ENCODE data around the gene SLC2A1.

SLC2A1 gene

DNA sequence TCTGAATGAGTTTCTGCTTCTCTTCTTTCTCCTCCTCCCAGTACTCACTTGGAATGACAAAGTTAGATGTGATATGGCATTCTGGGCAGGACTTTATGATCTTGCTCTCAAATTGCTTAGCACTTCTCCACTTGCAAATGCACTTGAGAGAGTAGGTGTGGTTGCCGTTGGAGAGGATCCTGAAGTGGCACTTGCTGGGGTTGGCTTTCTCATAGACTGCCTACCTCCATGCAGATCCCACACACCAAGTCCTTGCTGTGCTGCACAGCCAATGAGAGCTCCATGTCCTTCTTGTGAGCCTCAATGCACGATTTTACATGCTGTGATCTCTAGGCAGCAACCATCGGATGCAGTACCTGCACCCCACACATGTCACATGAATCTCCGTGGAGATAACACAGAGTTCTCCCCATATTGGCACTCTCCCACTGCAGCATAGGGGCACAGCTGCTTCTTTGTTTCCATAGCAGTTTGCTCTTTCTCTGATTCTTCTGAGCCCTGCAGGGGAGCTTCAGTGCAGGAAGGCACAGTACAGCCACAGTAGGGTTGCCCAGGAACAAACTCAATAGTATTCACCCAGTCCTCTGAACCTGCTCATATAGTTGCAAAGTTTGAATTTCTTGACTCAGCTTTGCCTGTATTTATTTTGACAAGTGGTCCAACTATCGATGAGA lies 67.1 kb downstream of the SLC2A1 start:
- no peak for DNase-seq (ENCODE audit: low read depth)

DNA sequence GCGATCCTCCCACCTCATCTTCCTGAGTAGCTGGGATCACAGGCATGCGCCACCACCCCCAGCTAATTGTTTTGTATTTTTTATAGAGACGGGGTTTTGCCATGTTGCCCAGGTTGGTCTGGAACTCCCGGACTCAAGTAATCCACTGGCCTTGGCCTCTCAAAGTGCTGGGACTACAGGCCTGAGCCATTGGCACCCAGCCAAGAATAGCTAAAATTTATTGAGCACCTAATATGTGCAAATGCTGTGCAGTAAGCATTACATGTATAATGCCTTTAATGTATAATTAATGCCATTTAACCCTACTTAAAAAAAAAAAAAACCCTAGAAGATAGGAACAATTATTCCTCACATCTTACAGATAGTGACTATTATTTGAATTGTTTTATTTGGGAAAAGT lies 69.4 kb downstream of the SLC2A1 start:
- DNase-seq (ENCODE audit: low read depth), result no peak

DNA sequence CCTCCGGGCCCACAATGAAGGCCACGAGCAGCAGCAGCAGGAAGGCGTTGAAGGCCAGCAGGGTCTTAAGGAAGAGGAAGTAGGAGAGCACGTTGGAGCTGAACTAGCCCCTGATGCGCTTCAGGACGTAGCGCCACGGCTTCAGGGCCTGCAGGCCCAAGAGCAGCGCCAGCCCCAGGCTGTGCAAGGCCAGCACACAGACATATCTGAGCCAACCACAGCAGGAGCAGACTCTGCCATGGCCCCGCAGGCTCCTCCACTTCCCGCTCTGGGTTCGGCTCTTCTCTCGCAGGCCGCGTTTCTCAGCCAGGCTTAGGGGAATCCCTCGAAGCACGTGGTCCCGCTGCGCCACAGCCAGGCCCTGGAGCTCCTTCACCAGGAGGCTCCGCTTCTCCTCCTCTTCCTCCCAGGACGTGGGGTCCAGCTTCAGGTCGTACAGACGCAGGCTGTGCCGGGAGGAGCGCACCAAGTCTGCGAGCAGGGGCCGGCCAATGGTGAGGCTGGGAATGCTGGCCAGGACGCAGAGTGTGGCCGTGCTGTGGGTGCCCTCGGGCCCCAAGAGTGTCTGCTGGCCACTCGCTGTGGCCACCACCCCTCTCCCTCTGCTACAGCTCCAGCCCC lies 70.5 kb downstream of the SLC2A1 start:
- no peak for DNase-seq (ENCODE audit: low read depth)

DNA sequence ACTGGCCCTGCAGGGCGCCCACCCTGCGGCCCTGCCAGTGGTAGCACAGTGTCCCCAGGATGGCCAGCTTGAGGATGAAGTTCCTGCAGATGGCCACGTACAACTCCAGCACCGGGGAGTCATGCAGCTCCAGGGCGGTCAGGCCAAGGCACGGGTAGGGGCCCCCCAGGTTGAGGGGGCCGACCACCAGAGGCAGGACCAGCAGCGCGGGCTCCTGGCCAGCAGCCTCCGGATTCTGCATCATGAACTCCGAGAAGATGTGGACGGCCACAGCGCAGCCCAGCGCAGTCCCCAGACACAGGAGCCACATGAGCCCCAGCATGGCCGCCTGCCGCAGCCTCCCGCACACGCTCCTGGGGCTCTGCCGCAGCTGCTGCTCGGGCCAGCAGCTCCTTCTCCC lies 71.3 kb downstream of the SLC2A1 start:
- no peak for DNase-seq (ENCODE audit: low read depth)

DNA sequence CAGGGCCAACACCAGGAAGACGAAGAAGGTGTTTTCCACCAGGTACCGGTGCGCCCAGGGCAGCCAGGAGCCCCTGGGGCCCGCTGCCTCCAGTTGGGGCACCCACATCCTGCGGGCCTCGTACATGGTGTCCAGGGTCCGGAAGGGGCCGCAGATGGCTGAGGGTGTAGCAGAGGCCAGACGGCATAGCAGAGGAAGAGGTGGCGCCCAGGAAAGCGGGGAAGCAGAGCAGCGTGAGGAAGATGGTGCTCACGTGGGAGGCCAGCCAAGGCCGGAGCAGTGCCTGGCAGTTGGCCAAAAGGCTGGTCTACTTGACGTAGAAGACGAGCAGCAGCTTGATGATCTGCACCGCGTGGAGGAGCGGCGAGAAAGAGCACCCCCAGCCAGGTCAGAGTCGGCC lies 71.9 kb downstream of the SLC2A1 start:
- DNase-seq (ENCODE audit: low read depth), result no peak

DNA sequence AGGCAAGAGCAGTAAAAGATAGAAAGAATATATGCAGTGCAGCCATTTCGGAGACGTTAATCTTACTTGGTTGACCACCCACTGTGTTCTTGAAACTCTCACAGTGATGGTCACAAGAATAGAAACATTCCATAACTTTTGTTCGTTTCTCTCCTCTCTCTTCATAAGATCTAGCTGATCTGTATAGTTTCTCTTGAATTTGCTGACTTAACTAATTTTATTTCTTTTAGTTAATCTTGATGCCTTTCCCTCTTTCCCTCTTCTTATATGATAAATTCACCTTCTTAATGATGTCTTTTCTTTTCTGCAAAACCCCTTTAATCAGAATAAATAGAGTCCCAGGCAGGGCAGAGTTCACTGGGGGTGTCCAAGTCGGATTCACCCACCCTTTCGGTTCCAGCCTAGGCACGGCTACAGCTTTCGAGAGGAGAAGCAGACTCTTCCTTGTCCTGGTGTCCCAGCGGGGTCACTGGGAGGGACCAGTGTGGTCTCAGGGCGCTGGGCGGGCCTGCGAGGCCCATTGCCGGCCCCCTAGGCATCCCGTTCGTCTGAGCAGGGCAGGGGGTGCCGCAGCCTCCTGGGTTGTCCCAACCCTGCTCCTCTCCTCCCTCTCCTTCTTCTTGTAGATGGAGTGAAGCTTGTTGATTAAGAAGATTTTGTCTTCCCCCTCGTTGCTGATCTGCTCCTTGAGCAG lies 72.5 kb downstream of the SLC2A1 start:
- DNase-seq (ENCODE audit: low read depth), result no peak

DNA sequence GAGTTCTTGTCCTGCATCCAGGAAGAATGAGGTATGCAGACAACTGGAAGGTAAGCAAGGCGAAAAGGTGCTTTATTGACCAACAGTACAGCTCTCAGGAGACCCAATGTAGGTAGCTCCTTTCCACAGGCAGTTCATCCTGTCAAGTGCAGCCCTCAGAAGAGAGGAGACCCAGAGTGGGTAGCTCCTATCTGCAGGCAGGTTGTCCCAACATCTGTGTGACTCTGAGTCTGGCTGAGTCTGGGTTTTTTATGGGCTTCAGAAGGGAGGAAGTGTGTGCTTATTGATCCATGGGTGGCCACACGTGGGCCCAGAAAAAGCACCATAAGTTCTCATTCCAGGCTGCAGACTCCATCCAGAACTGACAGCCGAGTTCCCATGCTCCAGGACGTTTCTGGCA lies 78.3 kb downstream of the SLC2A1 start:
- DNase-seq (ENCODE audit: low read depth), result no peak

DNA sequence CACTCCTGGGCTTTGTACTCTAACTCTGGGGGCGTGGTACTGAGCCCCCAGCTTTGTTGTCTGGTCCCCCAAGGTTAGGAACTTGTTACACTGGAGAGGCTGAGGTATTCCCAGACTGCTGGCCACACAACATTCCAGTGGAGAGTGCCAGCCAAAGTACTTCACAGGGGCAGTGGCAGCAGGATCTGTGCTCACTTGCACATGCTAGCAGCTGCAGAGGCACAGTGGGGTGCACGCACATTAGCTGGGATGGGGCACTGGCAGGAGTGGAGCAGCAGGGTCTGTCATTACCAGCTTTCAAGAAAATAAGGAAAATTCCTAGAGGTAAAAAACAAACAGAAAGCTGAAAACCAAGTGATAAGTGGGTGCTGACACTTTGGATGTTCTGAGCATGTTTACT lies 81.3 kb downstream of the SLC2A1 start:
- no peak for DNase-seq (ENCODE audit: low read depth)

DNA sequence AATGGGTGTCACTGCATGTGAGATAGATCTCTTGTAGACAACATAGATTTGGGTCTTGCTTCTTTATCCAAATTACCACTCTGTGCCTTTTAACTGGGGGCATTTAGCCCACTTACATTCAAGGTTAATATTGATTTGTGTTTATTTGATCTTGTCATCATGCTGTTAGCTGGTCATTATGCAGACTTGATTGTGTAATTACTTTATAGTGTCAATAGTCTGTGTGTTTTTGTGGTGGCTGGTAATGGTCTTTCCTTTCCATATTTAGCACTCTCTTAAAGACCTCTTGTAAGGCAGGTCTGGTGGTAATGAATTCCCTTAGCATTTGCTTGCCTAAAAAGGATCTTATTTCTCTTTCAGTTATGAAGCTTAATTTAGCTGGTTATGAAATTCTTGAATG lies 82.7 kb downstream of the SLC2A1 start:
- no peak for DNase-seq (ENCODE audit: low read depth)

Measured in stimulated activated CD8-positive, alpha-beta memory T cell treated with anti-CD3 and anti-CD28 coated beads, Interleukin-12 subunit alpha, Interleukin-12 subunit beta, amount 100 ng/mL, for 1 hour (primary cell).